ENCODE measurements around the gene UPP1. TPM values are rescaled to one million over a fixed set of nuclear protein-coding genes. Genes with fewer than 3 reads are reported as not detected.
A peak's percentile ranks its signal among the peaks of the same experiment; 100 is the strongest.
"Not testable (repeated sequence)": the region's sequence is repeated elsewhere in the genome, so short reads cannot be mapped to it uniquely, and the experiment has no call there.

The UPP1 gene
- total RNA-seq, 5 donors from 2014 or later (not counting 1 experiment from before 2014, with no cell fraction given): 77.7 to 227 (median 177) TPM

- ChIA-PET CTCF (interaction anchor here in 1 of 2 donors (1.0 kb wide), 1 partner anchor 195 kb away, joined by 3 read pairs; no protein-coding TSS in a partner anchor), POLR2A (no interaction called here)
- no peak for ATAC-seq (replicated peaks in 1 of 4)
These were observed 51.1 kb downstream of the UPP1 start for GRCh38 chr7:48140001-48140681.

GRCh38 chr7:48141521-48141920, 52.5 kb downstream of the UPP1 start:
- Mint-ChIP-seq H3K36me3 (no peaks in the 10 kb centered on the region), H3K27me3 (peaks cover 9 to 14% of the 10 kb centered on the region in 2 donors), H3K27ac (no peak overlapping the region), H3K4me1 (peaks cover 5 to 11% (median 8%) of the 10 kb centered on the region in 3 donors), H3K9me3 (peaks cover 0 to 13% (median 5%) of the 10 kb centered on the region in 3 donors), H3K4me3 (no peak overlapping the region)
- ChIA-PET POLR2A (no interaction called here), CTCF (no interaction called here)
- Histone ChIP-seq H3K4me1 (ENCODE audit: control insufficient read depth in 1 of 2, extremely low read depth in 1 of 2, insufficient read depth in 2 of 2, low read length in 2 of 2) (no peaks in the 10 kb centered on the region), H3K27me3 (replicated peaks in 1 of 2; ENCODE audit: control insufficient read depth in 2 of 2, extremely low read depth in 1 of 2, insufficient read depth in 2 of 2, low read length in 1 of 2) (no peaks in the 10 kb centered on the region), H3K36me3 (ENCODE audit: control insufficient read depth in 2 of 2, extremely low read depth in 1 of 2, insufficient read depth in 1 of 2, low read length in 1 of 2) (no peaks in the 10 kb centered on the region), H3K9me3 (no peaks in the 10 kb centered on the region), H3K4me3 (ENCODE audit: control insufficient read depth in 1 of 2, extremely low read depth in 1 of 2, low read length in 1 of 2) (no peak overlapping the region), H3K27ac (ENCODE audit: low read length) (no peak overlapping the region)
- ATAC-seq (replicated peaks in 1 of 4) (no peak), DNase-seq (no peak)
- WGBS (ENCODE audit: insufficient coverage): no CpG with 5 or more reads among the region's 1 CpG

More at GRCh38 chr7:48140001-48140681, 51.1 kb downstream of the UPP1 start:
- Mint-ChIP-seq H3K27ac (no peak overlapping the region), H3K36me3 (no peaks in the 10 kb centered on the region), H3K9me3 (peaks cover 0 to 16% (median 9%) of the 10 kb centered on the region in 3 donors), H3K4me3 (peak overlapping the region in 2 of 3 donors; percentile 3 to 17), H3K27me3 (peaks cover 4 to 14% of the 10 kb centered on the region in 2 donors), H3K4me1 (peaks cover 5 to 11% (median 8%) of the 10 kb centered on the region in 3 donors)
- no peak overlapping the region for H3K4me3 ChIP-seq (ENCODE audit: control insufficient read depth in 1 of 2, extremely low read depth in 1 of 2, low read length in 1 of 2)
- no peaks in the 10 kb centered on the region for H3K36me3 ChIP-seq (ENCODE audit: control insufficient read depth in 2 of 2, extremely low read depth in 1 of 2, insufficient read depth in 1 of 2, low read length in 1 of 2)
- no peak overlapping the region for H3K27ac ChIP-seq (ENCODE audit: low read length)
- WGBS (ENCODE audit: insufficient coverage): 69% methylated on average over 5 of the region's 7 CpGs
- H3K27me3 ChIP-seq (replicated peaks in 1 of 2; ENCODE audit: control insufficient read depth in 2 of 2, extremely low read depth in 1 of 2, insufficient read depth in 2 of 2, low read length in 1 of 2): no peaks in the 10 kb centered on the region
- no peaks in the 10 kb centered on the region for H3K9me3 ChIP-seq
- no peak for DNase-seq
- no peaks in the 10 kb centered on the region for H3K4me1 ChIP-seq (ENCODE audit: control insufficient read depth in 1 of 2, extremely low read depth in 1 of 2, insufficient read depth in 2 of 2, low read length in 2 of 2)

DNA sequence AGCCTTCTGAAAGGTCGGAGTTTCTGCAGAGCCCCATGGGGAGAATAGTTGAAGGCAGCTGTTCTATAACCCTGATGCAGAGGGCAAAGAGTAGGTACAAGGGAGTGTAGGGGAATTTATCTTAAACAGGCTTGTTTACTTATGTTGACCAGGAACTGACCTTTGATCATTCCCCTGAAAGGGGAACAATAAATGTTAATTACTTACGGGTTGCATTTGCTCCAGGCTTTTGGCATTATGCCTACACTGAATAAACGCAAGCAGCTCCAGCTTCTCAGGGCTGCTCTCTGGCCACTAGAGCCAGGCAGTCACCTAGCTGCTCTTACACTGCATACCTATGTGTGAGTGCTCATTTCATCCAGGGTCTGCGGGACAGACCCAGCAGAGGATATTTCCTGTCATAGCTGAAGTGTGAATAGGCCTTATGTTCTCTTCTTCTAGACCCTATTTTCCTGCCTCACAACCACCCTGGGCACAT, 55.3 kb downstream of the UPP1 start:
- Histone ChIP-seq H3K27me3 (replicated peaks in 1 of 2; ENCODE audit: control insufficient read depth in 2 of 2, extremely low read depth in 1 of 2, insufficient read depth in 2 of 2, low read length in 1 of 2) (peaks cover 0 to 4% of the 10 kb centered on the region in 2 experiments), H3K27ac (ENCODE audit: low read length) (no peak overlapping the region), H3K4me1 (ENCODE audit: control insufficient read depth in 1 of 2, extremely low read depth in 1 of 2, insufficient read depth in 2 of 2, low read length in 2 of 2) (no peaks in the 10 kb centered on the region), H3K36me3 (ENCODE audit: control insufficient read depth in 2 of 2, extremely low read depth in 1 of 2, insufficient read depth in 1 of 2, low read length in 1 of 2) (no peaks in the 10 kb centered on the region), H3K4me3 (ENCODE audit: control insufficient read depth in 1 of 2, extremely low read depth in 1 of 2, low read length in 1 of 2) (no peak overlapping the region), H3K9me3 (no peaks in the 10 kb centered on the region)
- Mint-ChIP-seq H3K27ac (no peak overlapping the region), H3K4me1 (peaks cover 5 to 11% (median 7%) of the 10 kb centered on the region in 3 donors), H3K27me3 (peaks cover 21 to 23% of the 10 kb centered on the region in 2 donors), H3K36me3 (no peaks in the 10 kb centered on the region), H3K9me3 (peaks cover 0 to 10% (median 5%) of the 10 kb centered on the region in 3 donors), H3K4me3 (no peak overlapping the region)
- DNase-seq (no peak), ATAC-seq (replicated peaks in 1 of 4) (no peak)
- 86% methylated on average over 3 of the region's 4 CpGs for whole genome bisulfite sequencing (ENCODE audit: insufficient coverage)
- ChIA-PET CTCF (interaction anchor here in 1 of 2 donors (0.6 kb wide), 1 partner anchor 41 kb away, joined by 9 read pairs; no protein-coding TSS in a partner anchor), POLR2A (no interaction called here)

DNA sequence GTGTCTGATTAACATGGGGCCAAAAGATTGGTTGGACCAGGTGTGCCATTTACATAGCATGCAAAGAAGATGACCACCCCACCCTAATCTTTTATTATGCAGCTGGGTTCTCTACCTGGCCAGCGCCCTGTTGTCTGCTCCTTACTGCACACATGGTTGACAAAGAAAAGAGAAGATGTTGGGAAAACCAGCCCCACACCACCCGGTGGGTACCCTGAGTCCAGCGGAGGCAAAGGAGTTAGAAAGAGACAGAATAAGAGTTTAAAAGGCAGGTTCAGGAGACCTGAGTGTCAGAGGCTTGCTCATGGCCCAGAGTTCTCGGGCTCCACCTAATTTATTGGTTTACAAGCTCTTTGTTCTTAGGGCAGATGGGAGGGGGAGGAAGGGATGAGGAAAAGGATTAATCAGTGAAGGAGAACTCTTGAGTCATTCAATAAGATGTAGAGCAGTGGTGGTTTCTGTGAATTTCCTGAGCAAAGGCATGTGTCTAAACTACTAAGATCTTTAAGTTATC, 58.1 kb downstream of the UPP1 start:
- H3K4me1 ChIP-seq (ENCODE audit: control insufficient read depth in 1 of 2, extremely low read depth in 1 of 2, insufficient read depth in 2 of 2, low read length in 2 of 2): no peaks in the 10 kb centered on the region
- POLR2A ChIA-PET: no interaction called here
- WGBS (ENCODE audit: insufficient coverage): 84% methylated on average over 3 of the region's 4 CpGs
- Mint-ChIP-seq H3K4me3 (no peak overlapping the region), H3K27me3 (peaks cover 24 to 29% of the 10 kb centered on the region in 2 donors), H3K27ac (no peak overlapping the region), H3K4me1 (no peaks in the 10 kb centered on the region), H3K36me3 (no peaks in the 10 kb centered on the region), H3K9me3 (peaks cover 0 to 5% (median under 1%) of the 10 kb centered on the region in 3 donors)
- H3K4me3 ChIP-seq (ENCODE audit: control insufficient read depth in 1 of 2, extremely low read depth in 1 of 2, low read length in 1 of 2): no peak overlapping the region
- peaks cover 0 to 4% of the 10 kb centered on the region in 2 experiments for H3K27me3 ChIP-seq (replicated peaks in 1 of 2; ENCODE audit: control insufficient read depth in 2 of 2, extremely low read depth in 1 of 2, insufficient read depth in 2 of 2, low read length in 1 of 2)
- ATAC-seq (replicated peaks in 1 of 4) (no peak), DNase-seq (no peak)
- H3K36me3 ChIP-seq (ENCODE audit: control insufficient read depth in 2 of 2, extremely low read depth in 1 of 2, insufficient read depth in 1 of 2, low read length in 1 of 2): no peaks in the 10 kb centered on the region
- CTCF ChIA-PET: no interaction called here
- no peak overlapping the region for H3K27ac ChIP-seq (ENCODE audit: low read length)
- H3K9me3 ChIP-seq: no peaks in the 10 kb centered on the region

DNA sequence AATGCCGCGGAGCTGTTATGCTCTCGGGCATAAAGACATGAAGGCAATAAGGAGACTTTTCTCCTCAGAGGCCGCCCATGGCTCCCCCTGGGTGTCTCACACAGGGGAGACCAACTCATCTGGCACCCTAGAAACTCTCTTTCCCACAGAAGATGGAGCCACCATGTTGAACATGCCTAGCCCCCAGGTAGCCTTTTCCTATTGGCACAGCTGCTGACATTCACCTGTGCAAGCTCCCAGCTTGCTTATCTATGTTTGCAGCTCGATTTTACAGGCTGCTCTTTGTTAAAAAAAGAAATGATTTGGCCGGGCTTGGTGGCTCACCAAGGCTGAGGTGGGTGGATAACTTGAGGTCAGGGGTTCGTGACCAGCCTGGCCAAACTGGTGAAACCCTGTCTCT, 58.6 kb downstream of the UPP1 start:
- peaks cover 24 to 29% of the 10 kb centered on the region in 2 donors for H3K27me3 Mint-ChIP-seq
- H3K4me3 ChIP-seq (ENCODE audit: control insufficient read depth in 1 of 2, extremely low read depth in 1 of 2, low read length in 1 of 2); H3K27me3 ChIP-seq (replicated peaks in 1 of 2; ENCODE audit: control insufficient read depth in 2 of 2, extremely low read depth in 1 of 2, insufficient read depth in 2 of 2, low read length in 1 of 2); H3K27ac ChIP-seq (ENCODE audit: low read length); H3K36me3 ChIP-seq (ENCODE audit: control insufficient read depth in 2 of 2, extremely low read depth in 1 of 2, insufficient read depth in 1 of 2, low read length in 1 of 2); H3K36me3 Mint-ChIP-seq; POLR2A ChIA-PET; H3K4me3 Mint-ChIP-seq; DNase-seq; H3K9me3 ChIP-seq; H3K4me1 Mint-ChIP-seq; ATAC-seq (replicated peaks in 1 of 4); H3K4me1 ChIP-seq (ENCODE audit: control insufficient read depth in 1 of 2, extremely low read depth in 1 of 2, insufficient read depth in 2 of 2, low read length in 2 of 2); H3K27ac Mint-ChIP-seq; H3K9me3 Mint-ChIP-seq: not testable (repeated sequence)
- CTCF ChIA-PET: interaction anchor here in 1 of 2 donors (0.7 kb wide), 1 partner anchor 204 kb away, joined by 4 read pairs; no protein-coding TSS in a partner anchor
- 88% methylated on average over 2 of the region's 7 CpGs for WGBS (ENCODE audit: insufficient coverage)

DNA sequence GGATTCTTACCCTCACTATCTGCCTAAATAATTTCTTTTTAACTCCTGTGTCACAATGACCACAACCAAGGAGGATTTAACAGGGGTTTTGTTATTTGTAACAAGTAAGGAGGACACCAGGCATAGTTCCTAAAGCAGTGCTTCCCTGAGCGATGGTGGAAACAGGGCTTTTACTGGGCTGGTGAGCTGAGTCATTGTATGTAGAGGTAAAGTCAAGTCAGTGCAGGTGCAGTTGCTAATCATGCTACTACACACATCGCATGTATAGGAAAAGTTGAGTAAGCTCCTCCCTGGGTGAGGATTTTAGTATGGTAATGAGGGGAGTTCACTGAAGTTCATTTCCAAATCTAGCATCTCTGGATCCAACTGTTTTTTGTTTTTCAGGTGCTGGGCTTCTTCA, 59.2 kb downstream of the UPP1 start:
- ATAC-seq (replicated peaks in 1 of 4): no peak
- POLR2A ChIA-PET: no interaction called here
- CTCF ChIA-PET: interaction anchor here in 1 of 2 donors (0.7 kb wide), 1 partner anchor 205 kb away, joined by 4 read pairs; no protein-coding TSS in a partner anchor

More for the DNA sequence above, 59.2 kb downstream of the UPP1 start:
- WGBS (ENCODE audit: insufficient coverage): 80% methylated on average over 1 of the region's 2 CpGs
- Mint-ChIP-seq H3K27ac (no peak overlapping the region), H3K9me3 (no peaks in the 10 kb centered on the region), H3K36me3 (no peaks in the 10 kb centered on the region), H3K4me3 (no peak overlapping the region), H3K27me3 (peaks cover 24 to 29% of the 10 kb centered on the region in 2 donors), H3K4me1 (no peaks in the 10 kb centered on the region)
- Histone ChIP-seq H3K36me3 (ENCODE audit: control insufficient read depth in 2 of 2, extremely low read depth in 1 of 2, insufficient read depth in 1 of 2, low read length in 1 of 2) (no peaks in the 10 kb centered on the region), H3K27me3 (replicated peaks in 1 of 2; ENCODE audit: control insufficient read depth in 2 of 2, extremely low read depth in 1 of 2, insufficient read depth in 2 of 2, low read length in 1 of 2) (peaks cover 0 to 4% of the 10 kb centered on the region in 2 experiments), H3K9me3 (no peaks in the 10 kb centered on the region), H3K27ac (ENCODE audit: low read length) (no peak overlapping the region), H3K4me3 (ENCODE audit: control insufficient read depth in 1 of 2, extremely low read depth in 1 of 2, low read length in 1 of 2) (no peak overlapping the region), H3K4me1 (ENCODE audit: control insufficient read depth in 1 of 2, extremely low read depth in 1 of 2, insufficient read depth in 2 of 2, low read length in 2 of 2) (no peaks in the 10 kb centered on the region)
- no peak for DNase-seq
